Transverse colon (tissue), 4 donors: Measurements from ENCODE around the gene CSRP1. TPM values are rescaled to one million over a fixed set of nuclear protein-coding genes. Genes with fewer than 3 reads are reported as not detected.
A peak's percentile ranks its signal among the peaks of the same experiment; 100 is the strongest.

ENCODE experiments used
- DNase-seq: peaks from one replicate; pipeline ENCODE4 v3.0.0-alpha.2; 2019
- H3K27ac ChIP-seq, 4 donors: fragments of 200-600 bp; sonication (generic); 2 replicates each; pipeline ENCODE4 v1.5.1; 2016 to 2018; ENCODE audit warnings: inconsistent platforms in 4 of 4
- H3K27me3 ChIP-seq: fragments of 200-600 bp; sonication (generic); 2 replicates; pipeline ENCODE4 v1.5.1; 2017; ENCODE audit warnings: inconsistent platforms
- H3K36me3 ChIP-seq, 4 donors: fragments of 200-600 bp; sonication (generic); 2 replicates each; pipeline ENCODE4 v1.5.1; 2017 to 2019; ENCODE audit warnings: inconsistent platforms in 4 of 4
- H3K4me1 ChIP-seq, 4 donors: fragments of 200-600 bp; sonication (generic); 2 replicates each; pipeline ENCODE4 v1.5.1; 2017 to 2020; ENCODE audit warnings: inconsistent platforms in 4 of 4
- H3K4me3 ChIP-seq, 4 donors: fragments of 200-600 bp; sonication (generic); 1 replicate in 1 of 4; 2 replicates in 3 of 4; pipeline versions ENCODE4 v1.5.1 to v1.6.1; 2017 to 2019; ENCODE audit warnings: inconsistent platforms in 4 of 4
- H3K9me3 ChIP-seq, 2 donors: fragments of 200-600 bp; sonication (generic); 2 replicates each; pipeline ENCODE4 v1.5.1; 2017 to 2019; ENCODE audit warnings: inconsistent platforms in 2 of 2
- CTCF ChIP-seq, 5 experiments: fragments of 200-600 bp in 3 of 5; fragments of 450-650 bp in 2 of 5; sonication (generic) in 3 of 5; IDR thresholded peaks; 1 replicate in 2 of 5; 2 replicates in 3 of 5; pipeline ENCODE4 v1.5.1; 2016 to 2017; ENCODE audit warnings: antibody characterized with exemption in 5 of 5, inconsistent platforms in 3 of 5, mild to moderate bottlenecking in 2 of 5, moderate library complexity in 1 of 5
- EP300 ChIP-seq: sonication (generic); formaldehyde crosslinking; IDR thresholded peaks from one replicate; pipeline ENCODE4 v1.6.1; 2017; ENCODE audit warnings: antibody characterized with exemption, low read depth
- POLR2A ChIP-seq: fragments of 450-650 bp; IDR thresholded peaks from one replicate; pipeline ENCODE4 v1.6.1; 2016; ENCODE audit warnings: antibody characterized with exemption, mild to moderate bottlenecking, moderate library complexity
- POLR2AphosphoS5 ChIP-seq, 3 donors: sonication (generic); formaldehyde crosslinking; IDR thresholded peaks; one replicate each; pipeline ENCODE4 v1.6.1; 2016; ENCODE audit warnings: antibody characterized with exemption in 3 of 3
- WGBS, 2 donors: methylation state at CpG; one replicate each; pipeline ENCODE4 v1.1.5; 2018; ENCODE audit warnings: low coverage in 1 of 2; 5-methylcytosine and 5-hydroxymethylcytosine counted together
- in situ Hi-C, 4 donors: fragments of 200-750 bp; cut with MboI; loops; one replicate each; pipeline versions ENCODE4 v1.15.0 to v1.15.1; 2017; ENCODE audit warnings: low sequenced_read_pairs in 3 of 4, low pct_ligation_motif_present in 1 of 4, low pct_unique_long_range_greater_than_20kb in 1 of 4
- intact Hi-C: fragments of 100-400 bp; cut with DNase I; formaldehyde crosslinking; loops from one replicate; pipeline ENCODE4 v1.15.1; 2023; ENCODE audit warnings: low total_unique reads
- total RNA-seq, 4 donors: library from RNA; depleted of rRNA; stranded (reverse); fragments of >200 nt; gene quantifications; one replicate each; pipeline ENCODE4 v1.1.0, GENCODE V29; 2016

The CSRP1 gene
- total RNA-seq, 4 donors from 2014 or later = 697 to 1,474 (median 915) TPM

GRCh38 chr1:201482755-201483154 is 24.2 kb downstream of the CSRP1 start:
- Histone ChIP-seq H3K27ac (peak overlapping the region; percentile 78 to 97 (median 94)), H3K9me3 (no peaks in the 10 kb centered on the region), H3K4me3 (no peak overlapping the region), H3K4me1 (peaks cover 11 to 29% (median 26%) of the 10 kb centered on the region in 4 donors), H3K36me3 (peaks cover 0 to 32% (median 3%) of the 10 kb centered on the region in 4 donors), H3K27me3 (no peaks in the 10 kb centered on the region)
- in situ Hi-C loops (no loop called here), intact Hi-C loops (loop anchor here (5.0 kb wide), 1 partner anchor 35 kb away; no protein-coding TSS in a partner anchor)
- DNase-seq = no peak
- 20 to 49% methylated on average over 1 to 5 of the region's 5 CpGs for WGBS, 2 donors
- peak in 1 of 3 donors; percentile 29 for TF ChIP-seq POLR2AphosphoS5 (IDR thresholded peaks at IDR 0.05)
- no peak for TF ChIP-seq EP300

- Histone ChIP-seq H3K27me3 (no peaks in the 10 kb centered on the region), H3K4me1 (peaks cover 11 to 29% (median 25%) of the 10 kb centered on the region in 4 donors), H3K27ac (peak overlapping the region; percentile 78 to 97 (median 94)), H3K4me3 (peak overlapping the region in 3 of 4 donors; percentile 13 to 37 (median 25)), H3K36me3 (peaks cover 0 to 24% (median under 1%) of the 10 kb centered on the region in 4 donors), H3K9me3 (no peaks in the 10 kb centered on the region)
- in situ Hi-C loops = no loop called here
- peak; percentile 91 for DNase-seq
- 7% methylated on average over 25 of the region's 35 CpGs; no CpG with 5 or more reads in 1 of the 2 donors for WGBS, 2 donors
- intact Hi-C loops = loop anchor here (5.0 kb wide), 1 partner anchor 35 kb away; no protein-coding TSS in a partner anchor
- no peak for TF ChIP-seq EP300
- peak; percentile 86 to 95 (median 91) for TF ChIP-seq CTCF (IDR thresholded peaks at IDR 0.05)
- TF ChIP-seq POLR2A = no peak
- peak; percentile 8 to 62 (median 18) for TF ChIP-seq POLR2AphosphoS5 (IDR thresholded peaks at IDR 0.05)
Observed at GRCh38 chr1:201481761-201482493, 25.0 kb downstream of the CSRP1 start.

- H3K36me3 ChIP-seq = peaks cover 0 to 16% (median 0%) of the 10 kb centered on the region in 4 donors
- whole genome bisulfite sequencing, 2 donors = 0 to 2% methylated on average over 1 to 17 of the region's 17 CpGs
- DNase-seq = no peak
- peaks cover 11 to 29% (median 25%) of the 10 kb centered on the region in 4 donors for H3K4me1 ChIP-seq
- intact Hi-C loops (loop anchor here (5.0 kb wide), 1 partner anchor 34 kb away; no protein-coding TSS in a partner anchor), in situ Hi-C loops (no loop called here)
- H3K27ac ChIP-seq = peak overlapping the region; percentile 78 to 97 (median 94)
- H3K9me3 ChIP-seq = no peaks in the 10 kb centered on the region
- peak overlapping the region in 3 of 4 donors; percentile 13 to 37 (median 25) for H3K4me3 ChIP-seq
- TF ChIP-seq POLR2A (no peak), POLR2AphosphoS5 (IDR thresholded peaks at IDR 0.05) (no peak), CTCF (IDR thresholded peaks at IDR 0.05) (no peak), EP300 (no peak)
- no peaks in the 10 kb centered on the region for H3K27me3 ChIP-seq
Observed at GRCh38 chr1:201481004-201481380, 25.9 kb downstream of the CSRP1 start.

GRCh38 chr1:201480231-201481003 is 26.5 kb downstream of the CSRP1 start:
- peak overlapping the region; percentile 78 to 97 (median 94) for H3K27ac ChIP-seq
- H3K27me3 ChIP-seq = no peaks in the 10 kb centered on the region
- TF ChIP-seq CTCF (IDR thresholded peaks at IDR 0.05) (peak in 2 of 5 experiments; percentile 27 to 30), POLR2AphosphoS5 (IDR thresholded peaks at IDR 0.05) (peak; percentile 20 to 54 (median 42)), POLR2A (peak; percentile 22), EP300 (no peak)
- 6 to 10% methylated on average over 2 to 34 of the region's 37 CpGs for WGBS, 2 donors
- no peaks in the 10 kb centered on the region for H3K9me3 ChIP-seq
- in situ Hi-C loops (no loop called here), intact Hi-C loops (loop anchor here (5.0 kb wide), 1 partner anchor 33 kb away; no protein-coding TSS in a partner anchor)
- H3K4me3 ChIP-seq = peak overlapping the region in 3 of 4 donors; percentile 13 to 37 (median 25)
- H3K36me3 ChIP-seq = peaks cover 0 to 12% (median 0%) of the 10 kb centered on the region in 4 donors
- DNase-seq = peak; percentile 91
- H3K4me1 ChIP-seq = peaks cover 13 to 35% (median 27%) of the 10 kb centered on the region in 4 donors
